Calu3 (cell line): ENCODE data around the gene PCDH9. TPM values are rescaled to one million over a fixed set of nuclear protein-coding genes. Genes with fewer than 3 reads are reported as not detected.

Experiments used
- BruUV-seq: library from RNA; stranded (reverse); fragments of 400-500 nt; replicated peaks from 2 replicates; lab custom pipeline; 2021; lab: Mats Ljungman, UMichigan
- CTCF ChIA-PET: fragments of 300-600 bp; sonication (Branson Sonifier 250); formaldehyde crosslinking; loops from one replicate; lab custom pipeline; 2022; ENCODE audit warnings: antibody characterized with exemption; lab: Charles Lee
- DNase-seq: peaks from one replicate; pipeline ENCODE4 v3.0.0; 2022
- H3K27ac Mint-ChIP-seq: one replicate; pipeline ENCODE4 v1.8.0; 2022; ENCODE audit warnings: mixed read lengths; ENCODE audit not compliant: unreplicated experiment
- H3K27me3 Mint-ChIP-seq: one replicate; pipeline ENCODE4 v1.8.0; 2022; ENCODE audit warnings: mixed read lengths; ENCODE audit not compliant: unreplicated experiment
- H3K36me3 Mint-ChIP-seq: one replicate; pipeline ENCODE4 v1.8.0; 2022; ENCODE audit warnings: mild to moderate bottlenecking, moderate library complexity, mixed read lengths; ENCODE audit not compliant: insufficient read depth, unreplicated experiment
- H3K4me1 Mint-ChIP-seq: one replicate; pipeline ENCODE4 v1.8.0; 2022; ENCODE audit warnings: mild to moderate bottlenecking, low read depth, mixed read lengths; ENCODE audit not compliant: unreplicated experiment
- H3K4me3 Mint-ChIP-seq: one replicate; pipeline ENCODE4 v1.8.0; 2022; ENCODE audit warnings: mild to moderate bottlenecking, low read depth, moderate library complexity, mixed read lengths; ENCODE audit not compliant: unreplicated experiment
- H3K9me3 Mint-ChIP-seq: one replicate; pipeline ENCODE4 v1.8.0; 2022; ENCODE audit warnings: low read depth, mixed read lengths; ENCODE audit not compliant: unreplicated experiment
- intact Hi-C: fragments of 100-400 bp; cut with micrococcal nuclease; formaldehyde crosslinking; loops from one replicate; pipeline ENCODE4 v1.10.0; 2022; ENCODE audit not compliant: unreplicated experiment
- total RNA-seq: library from RNA; stranded (reverse); gene quantifications from 2 replicates; pipeline ENCODE4 v1.2.3, GENCODE V29; 2022
- TF ChIP-seq, protein P1 (sequence below): fragments of 200-600 bp; IDR thresholded peaks from one replicate; pipeline ENCODE4 v1.8.0; 2022; ENCODE audit warnings: antibody characterized with exemption; ENCODE audit not compliant: unreplicated experiment

PCDH9 gene
- total RNA-seq, 1 experiment from 2014 or later, result 1.3 TPM

DNA sequence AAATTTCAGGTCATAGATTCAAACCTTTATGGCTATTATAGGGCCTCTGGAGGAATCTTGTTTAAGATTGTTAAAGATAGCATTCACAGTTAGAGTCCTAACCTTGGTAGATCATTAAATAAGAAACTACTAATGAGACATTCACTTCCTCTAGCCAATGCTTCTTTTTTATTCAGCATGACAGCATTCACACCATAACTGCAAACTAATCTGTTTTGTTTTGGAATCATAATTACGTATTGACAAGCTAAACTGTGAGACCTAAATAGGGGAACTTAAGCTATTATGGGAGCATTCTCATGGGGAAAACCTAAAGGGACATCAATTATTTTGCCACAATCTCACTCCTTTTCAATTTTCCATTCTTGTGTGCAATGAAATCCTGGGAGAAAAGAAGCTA is 653.8 kb downstream of the PCDH9 start:
- no TSS peak for BruUV-seq
- no peak overlapping the region for H3K4me3 Mint-ChIP-seq
- no peak overlapping the region for H3K27ac Mint-ChIP-seq
- CTCF ChIA-PET, result no interaction called here
- H3K4me1 Mint-ChIP-seq, result no peaks in the 10 kb centered on the region
- TF ChIP-seq, protein P1, sequence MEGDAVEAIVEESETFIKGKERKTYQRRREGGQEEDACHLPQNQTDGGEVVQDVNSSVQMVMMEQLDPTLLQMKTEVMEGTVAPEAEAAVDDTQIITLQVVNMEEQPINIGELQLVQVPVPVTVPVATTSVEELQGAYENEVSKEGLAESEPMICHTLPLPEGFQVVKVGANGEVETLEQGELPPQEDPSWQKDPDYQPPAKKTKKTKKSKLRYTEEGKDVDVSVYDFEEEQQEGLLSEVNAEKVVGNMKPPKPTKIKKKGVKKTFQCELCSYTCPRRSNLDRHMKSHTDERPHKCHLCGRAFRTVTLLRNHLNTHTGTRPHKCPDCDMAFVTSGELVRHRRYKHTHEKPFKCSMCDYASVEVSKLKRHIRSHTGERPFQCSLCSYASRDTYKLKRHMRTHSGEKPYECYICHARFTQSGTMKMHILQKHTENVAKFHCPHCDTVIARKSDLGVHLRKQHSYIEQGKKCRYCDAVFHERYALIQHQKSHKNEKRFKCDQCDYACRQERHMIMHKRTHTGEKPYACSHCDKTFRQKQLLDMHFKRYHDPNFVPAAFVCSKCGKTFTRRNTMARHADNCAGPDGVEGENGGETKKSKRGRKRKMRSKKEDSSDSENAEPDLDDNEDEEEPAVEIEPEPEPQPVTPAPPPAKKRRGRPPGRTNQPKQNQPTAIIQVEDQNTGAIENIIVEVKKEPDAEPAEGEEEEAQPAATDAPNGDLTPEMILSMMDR, result no peak
- intact Hi-C loops, result no loop called here
- H3K9me3 Mint-ChIP-seq, result peaks cover 6% of the 10 kb centered on the region
- no peaks in the 10 kb centered on the region for H3K27me3 Mint-ChIP-seq
- DNase-seq, result no peak
- no peaks in the 10 kb centered on the region for H3K36me3 Mint-ChIP-seq

- CTCF ChIA-PET, result interaction anchor here (0.6 kb wide), 1 partner anchor 80 kb away, joined by 3 read pairs; no protein-coding TSS in a partner anchor
- peaks cover 6% of the 10 kb centered on the region for H3K9me3 Mint-ChIP-seq
- TF ChIP-seq, protein P1, result no peak
- no peaks in the 10 kb centered on the region for H3K27me3 Mint-ChIP-seq
- no peak overlapping the region for H3K27ac Mint-ChIP-seq
- no peaks in the 10 kb centered on the region for H3K4me1 Mint-ChIP-seq
- DNase-seq, result no peak
- H3K4me3 Mint-ChIP-seq, result no peak overlapping the region
- no TSS peak for BruUV-seq
- intact Hi-C loops, result no loop called here
- H3K36me3 Mint-ChIP-seq, result no peaks in the 10 kb centered on the region
These were observed 655.5 kb downstream of the PCDH9 start for GRCh38 chr13:66574606-66575005.

DNA sequence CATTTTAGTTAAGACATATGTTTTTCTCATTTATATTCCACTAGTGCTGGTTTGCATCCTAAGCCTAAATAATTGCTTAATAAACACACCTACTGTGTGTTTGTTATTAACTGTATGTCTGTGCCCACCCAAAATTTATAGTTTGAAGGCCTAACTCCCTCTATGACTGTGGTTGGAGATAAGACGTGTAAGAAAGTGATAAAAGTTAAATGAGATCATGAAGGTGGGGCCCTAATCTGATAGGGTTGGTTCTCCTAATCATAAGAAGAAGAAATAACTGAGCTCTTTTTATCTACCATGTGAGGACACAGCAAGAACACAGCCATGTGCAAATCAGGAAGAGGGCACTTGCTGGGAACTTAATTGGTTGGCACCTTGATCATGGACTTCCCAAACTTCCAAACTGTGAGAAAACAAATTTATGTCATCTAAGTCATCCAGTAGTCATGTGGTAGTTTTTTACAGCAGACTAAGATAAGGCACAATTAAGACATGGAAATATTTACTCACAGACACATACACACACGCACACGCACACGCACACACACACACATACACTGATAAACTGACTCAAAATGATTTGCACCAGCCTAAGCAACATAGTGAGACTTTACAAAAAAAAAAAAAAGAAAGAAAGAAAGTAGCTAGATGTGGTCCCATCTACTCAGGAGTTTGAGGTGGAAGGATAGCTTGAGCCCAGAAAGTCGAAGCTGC is 662.1 kb downstream of the PCDH9 start:
- TF ChIP-seq, protein P1, result no peak
- CTCF ChIA-PET, result no interaction called here
- DNase-seq, result no peak
- BruUV-seq, result no TSS peak
- Mint-ChIP-seq H3K4me3 (no peak overlapping the region), H3K27me3 (no peaks in the 10 kb centered on the region), H3K9me3 (peaks cover 2% of the 10 kb centered on the region), H3K4me1 (no peaks in the 10 kb centered on the region), H3K27ac (no peak overlapping the region), H3K36me3 (no peaks in the 10 kb centered on the region)
- intact Hi-C loops, result no loop called here

DNA sequence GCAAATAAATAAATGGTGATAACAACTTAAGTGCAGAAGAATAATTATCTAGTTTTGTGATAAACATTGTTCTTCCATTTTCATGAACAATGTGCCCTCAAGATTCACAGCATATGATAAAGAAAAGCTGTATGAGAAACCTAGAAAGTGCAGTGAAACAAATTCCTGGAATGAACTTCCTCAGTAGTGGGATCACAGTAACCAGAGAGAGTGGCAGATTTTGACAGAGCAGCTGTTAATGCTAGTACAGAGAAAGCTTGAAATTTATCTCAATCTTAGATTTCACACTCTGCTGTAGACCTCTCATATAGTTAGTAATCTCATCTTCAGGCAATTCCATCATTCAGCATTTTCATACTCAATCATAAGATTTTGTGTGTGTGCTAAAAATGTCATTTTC is 664.9 kb downstream of the PCDH9 start:
- no peaks in the 10 kb centered on the region for H3K9me3 Mint-ChIP-seq
- intact Hi-C loops, result no loop called here
- no peak overlapping the region for H3K27ac Mint-ChIP-seq
- H3K27me3 Mint-ChIP-seq, result no peaks in the 10 kb centered on the region
- H3K4me1 Mint-ChIP-seq, result no peaks in the 10 kb centered on the region
- no TSS peak for BruUV-seq
- DNase-seq, result no peak
- CTCF ChIA-PET, result no interaction called here
- no peak overlapping the region for H3K4me3 Mint-ChIP-seq
- TF ChIP-seq, protein P1, result no peak
- H3K36me3 Mint-ChIP-seq, result no peaks in the 10 kb centered on the region
